Right atrium auricular region (tissue), 2 donors: ENCODE measurements around the gene RBMX2. TPM values are rescaled to one million over a fixed set of nuclear protein-coding genes. Genes with fewer than 3 reads are reported as not detected.
"Not testable (repeated sequence)": the region's sequence is repeated elsewhere in the genome, so short reads cannot be mapped to it uniquely, and the experiment has no call there.

Experiments used
- DNase-seq: peaks from one replicate; pipeline ENCODE4 v3.0.0-alpha.2; 2019; ENCODE audit warnings: low spot score
- H3K27ac ChIP-seq, 2 donors: fragments of 200-600 bp; sonication (generic); 1 replicate in 1 of 2; 2 replicates in 1 of 2; pipeline ENCODE4 v1.5.1; 2016 to 2019
- H3K27me3 ChIP-seq, 2 donors: fragments of 200-600 bp; sonication (generic); one replicate each; pipeline versions ENCODE4 v1.5.1 to v1.6.0; 2017 to 2019
- H3K36me3 ChIP-seq: fragments of 200-600 bp; sonication (generic); one replicate; pipeline ENCODE4 v1.5.1; 2016
- H3K4me1 ChIP-seq, 2 donors: fragments of 200-600 bp; sonication (generic); one replicate each; pipeline versions ENCODE4 v1.5.1 to v1.6.0; 2017 to 2019
- H3K4me3 ChIP-seq, 2 donors: fragments of 200-600 bp; sonication (generic); 1 replicate in 1 of 2; 2 replicates in 1 of 2; pipeline ENCODE4 v1.5.1; 2017 to 2019; ENCODE audit warnings: mild to moderate bottlenecking in 1 of 2, moderate library complexity in 1 of 2
- H3K9me3 ChIP-seq, 2 donors: fragments of 200-600 bp; sonication (generic); one replicate each; pipeline ENCODE4 v1.5.1; 2019
- CTCF ChIP-seq, 2 donors: fragments of 200-600 bp; sonication (generic); IDR thresholded peaks; one replicate each; pipeline ENCODE4 v1.5.1; 2019; ENCODE audit warnings: antibody characterized with exemption in 2 of 2
- total RNA-seq, 2 donors: library from RNA; depleted of rRNA; stranded (reverse); fragments of >200 nt; gene quantifications; one replicate each; pipeline ENCODE4 v1.1.0, GENCODE V29; 2016

The RBMX2 gene
- total RNA-seq, 2 donors from 2014 or later, result 8.0 to 15.8 TPM

- Histone ChIP-seq H3K27me3 (no peaks in the 10 kb centered on the region), H3K27ac (no peak overlapping the region), H3K4me1 (no peaks in the 10 kb centered on the region), H3K36me3 (no peaks in the 10 kb centered on the region), H3K4me3 (no peak overlapping the region), H3K9me3 (peaks cover 0 to 23% of the 10 kb centered on the region in 2 donors)
- TF ChIP-seq CTCF (IDR thresholded peaks at IDR 0.05), result no peak
- DNase-seq, result no peak
These were observed 34.1 kb downstream of the RBMX2 start for GRCh38 chrX:130435937-130436336.

GRCh38 chrX:130437996-130438395 is 36.2 kb downstream of the RBMX2 start:
- not testable (repeated sequence) for DNase-seq, H3K27me3 ChIP-seq, H3K4me1 ChIP-seq, H3K27ac ChIP-seq, H3K4me3 ChIP-seq, H3K36me3 ChIP-seq
- peaks cover 0 to 23% of the 10 kb centered on the region in 2 donors for H3K9me3 ChIP-seq

DNA sequence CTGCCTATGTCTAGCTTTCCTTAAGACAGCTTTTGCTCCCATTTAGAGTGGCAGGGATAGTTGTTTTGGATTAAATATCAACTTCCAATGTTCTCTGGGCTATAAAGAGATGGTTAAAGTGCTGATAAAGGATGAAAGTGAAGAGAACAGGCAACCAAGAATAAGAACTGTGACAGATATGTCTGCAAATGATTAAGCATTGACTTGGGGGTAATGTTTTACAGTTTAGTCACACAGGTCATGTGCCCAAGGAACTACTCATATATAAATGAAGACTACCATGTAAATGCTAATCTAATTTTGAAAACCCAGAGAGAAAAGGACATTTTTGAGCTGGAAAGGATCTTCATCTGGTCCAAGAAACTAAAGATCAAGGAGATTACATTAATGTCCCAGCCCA is 42.1 kb downstream of the RBMX2 start:
- no peak overlapping the region for H3K27ac ChIP-seq
- H3K36me3 ChIP-seq, result no peaks in the 10 kb centered on the region
- peaks cover 0 to 10% of the 10 kb centered on the region in 2 donors for H3K9me3 ChIP-seq
- no peak for TF ChIP-seq CTCF (IDR thresholded peaks at IDR 0.05)
- H3K4me3 ChIP-seq, result no peak overlapping the region
- H3K4me1 ChIP-seq, result no peaks in the 10 kb centered on the region
- no peaks in the 10 kb centered on the region for H3K27me3 ChIP-seq
- no peak for DNase-seq

DNA sequence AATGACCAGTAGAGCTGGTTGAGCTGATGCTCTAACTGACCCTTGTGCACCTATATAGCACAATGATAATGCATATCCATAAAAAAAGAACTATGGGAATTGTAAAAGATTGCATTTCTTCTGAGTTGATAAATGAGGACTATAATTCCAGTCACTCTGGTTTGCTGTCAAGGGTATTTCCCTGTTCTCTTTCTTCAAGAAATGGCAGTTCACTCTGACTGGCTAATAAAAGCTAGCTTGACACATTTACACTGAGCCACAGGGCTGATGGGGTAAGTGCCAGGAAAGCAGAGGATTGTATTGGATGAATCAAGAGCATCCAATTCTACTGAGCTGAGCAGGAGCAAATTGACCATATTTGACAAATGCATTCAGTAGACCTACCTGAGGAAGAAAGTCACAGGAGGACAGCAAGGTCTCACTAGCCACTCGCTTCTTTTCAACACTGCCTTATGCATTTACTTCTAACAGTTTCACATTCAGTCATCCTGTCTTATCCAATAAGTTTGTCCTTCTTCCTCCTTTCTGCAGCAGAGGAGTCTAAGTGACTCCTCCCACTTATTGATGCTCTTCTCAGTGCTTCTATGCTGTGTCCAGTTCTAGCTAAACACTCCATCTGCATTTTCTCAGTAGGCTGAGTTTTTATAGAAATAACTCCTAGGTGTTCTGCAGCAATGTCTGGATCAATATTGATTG is 43.0 kb downstream of the RBMX2 start:
- DNase-seq, result no peak
- H3K27ac ChIP-seq, result no peak overlapping the region
- no peaks in the 10 kb centered on the region for H3K4me1 ChIP-seq
- H3K36me3 ChIP-seq, result no peaks in the 10 kb centered on the region
- no peak overlapping the region for H3K4me3 ChIP-seq
- peaks cover 0 to under 1% of the 10 kb centered on the region in 2 donors for H3K9me3 ChIP-seq
- no peaks in the 10 kb centered on the region for H3K27me3 ChIP-seq
- TF ChIP-seq CTCF (IDR thresholded peaks at IDR 0.05), result no peak

- H3K9me3 ChIP-seq, result no peaks in the 10 kb centered on the region
- TF ChIP-seq CTCF (IDR thresholded peaks at IDR 0.05), result no peak
- no peaks in the 10 kb centered on the region for H3K36me3 ChIP-seq
- no peaks in the 10 kb centered on the region for H3K27me3 ChIP-seq
- DNase-seq, result no peak
- H3K27ac ChIP-seq, result no peak overlapping the region
- no peak overlapping the region for H3K4me3 ChIP-seq
- no peaks in the 10 kb centered on the region for H3K4me1 ChIP-seq
These were observed 45.2 kb downstream of the RBMX2 start for GRCh38 chrX:130446974-130447373.

Other genes starting within 250 kb of the RBMX2 start
- gene AIFM1, start 236.1 kb upstream of the RBMX2 start, total RNA-seq, result 10 to 100 TPM; 35.6 to 86.9 TPM
- gene RAB33A, start 230.0 kb upstream of the RBMX2 start, total RNA-seq, result 10 to 100 TPM in 1 of 2 donors, 1 to 10 TPM in 1; 8.3 to 13.4 TPM
- 1 to 10 TPM; 2.3 to 2.5 TPM for gene ZNF280C, start 133.1 kb upstream of the RBMX2 start, total RNA-seq
- gene SLC25A14, start 62.1 kb upstream of the RBMX2 start, total RNA-seq, result 1 to 10 TPM; 3.4 to 8.2 TPM
- not detected for gene GPR119, start 16.3 kb upstream of the RBMX2 start, total RNA-seq